MG63 (cell line): Measurements from ENCODE around the gene RUNX2. TPM values are rescaled to one million over a fixed set of nuclear protein-coding genes. Genes with fewer than 3 reads are reported as not detected.

Source experiments
- DNase-seq: peaks from one replicate; pipeline ENCODE4 v3.0.0-alpha.2; 2020
- H3K27me3 ChIP-seq: fragments of 250-450 bp; sonication (Bioruptor Pico); 2 replicates; pipeline ENCODE4 v1.5.1; 2020; ENCODE audit warnings: mild to moderate bottlenecking, moderate library complexity
- H3K36me3 ChIP-seq: fragments of 250-450 bp; sonication (Bioruptor Pico); 2 replicates; pipeline ENCODE4 v1.5.1; 2020; ENCODE audit warnings: mild to moderate bottlenecking, moderate library complexity
- H3K4me3 ChIP-seq: fragments of 250-450 bp; sonication (Bioruptor Pico); 2 replicates; pipeline ENCODE4 v1.5.1; 2020; ENCODE audit warnings: mild to moderate bottlenecking, moderate library complexity
- H3K9me3 ChIP-seq: fragments of 250-450 bp; sonication (Bioruptor Pico); 2 replicates; pipeline ENCODE4 v1.5.1; 2020; ENCODE audit warnings: mild to moderate bottlenecking, moderate library complexity
- total RNA-seq: library from RNA; depleted of rRNA; stranded (reverse); fragments of >200 nt; shearing (Covaris generic); gene quantifications from 2 replicates; pipeline ENCODE4 v1.2.3, GENCODE V29; 2014; ENCODE audit warnings: low replicate concordance; rRNA removed

The RUNX2 gene
- total RNA-seq, 1 experiment from 2014 or later, result 0.13 TPM

DNA sequence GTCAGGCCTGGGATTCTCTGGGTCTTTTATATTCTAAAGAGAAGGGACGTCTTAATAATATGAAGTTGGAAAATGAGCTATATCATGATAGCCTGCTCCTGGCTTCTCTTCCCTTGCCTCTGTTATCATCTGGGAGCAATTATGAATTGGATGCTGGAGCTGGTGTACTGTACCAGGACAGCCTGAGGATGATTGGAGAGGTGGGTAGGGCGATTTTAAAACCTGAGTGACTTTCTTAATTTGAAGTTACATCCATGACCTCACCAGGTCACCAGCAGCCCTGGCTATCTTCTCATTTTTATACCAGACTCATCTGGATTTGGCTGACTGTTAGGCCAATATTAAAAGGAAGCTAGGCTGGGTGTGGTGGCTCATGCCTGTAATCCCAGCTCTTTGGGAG, 369.9 kb downstream of the RUNX2 start:
- H3K4me3 ChIP-seq, result no peak overlapping the region
- H3K9me3 ChIP-seq, result no peaks in the 10 kb centered on the region
- peak; percentile 56 for DNase-seq
- H3K27me3 ChIP-seq, result no peaks in the 10 kb centered on the region
- no peaks in the 10 kb centered on the region for H3K36me3 ChIP-seq

GRCh38 chr6:45699663-45700062, 371.5 kb downstream of the RUNX2 start:
- Histone ChIP-seq H3K36me3 (no peaks in the 10 kb centered on the region), H3K27me3 (no peaks in the 10 kb centered on the region), H3K9me3 (no peaks in the 10 kb centered on the region), H3K4me3 (no peak overlapping the region)
- DNase-seq, result no peak

DNA sequence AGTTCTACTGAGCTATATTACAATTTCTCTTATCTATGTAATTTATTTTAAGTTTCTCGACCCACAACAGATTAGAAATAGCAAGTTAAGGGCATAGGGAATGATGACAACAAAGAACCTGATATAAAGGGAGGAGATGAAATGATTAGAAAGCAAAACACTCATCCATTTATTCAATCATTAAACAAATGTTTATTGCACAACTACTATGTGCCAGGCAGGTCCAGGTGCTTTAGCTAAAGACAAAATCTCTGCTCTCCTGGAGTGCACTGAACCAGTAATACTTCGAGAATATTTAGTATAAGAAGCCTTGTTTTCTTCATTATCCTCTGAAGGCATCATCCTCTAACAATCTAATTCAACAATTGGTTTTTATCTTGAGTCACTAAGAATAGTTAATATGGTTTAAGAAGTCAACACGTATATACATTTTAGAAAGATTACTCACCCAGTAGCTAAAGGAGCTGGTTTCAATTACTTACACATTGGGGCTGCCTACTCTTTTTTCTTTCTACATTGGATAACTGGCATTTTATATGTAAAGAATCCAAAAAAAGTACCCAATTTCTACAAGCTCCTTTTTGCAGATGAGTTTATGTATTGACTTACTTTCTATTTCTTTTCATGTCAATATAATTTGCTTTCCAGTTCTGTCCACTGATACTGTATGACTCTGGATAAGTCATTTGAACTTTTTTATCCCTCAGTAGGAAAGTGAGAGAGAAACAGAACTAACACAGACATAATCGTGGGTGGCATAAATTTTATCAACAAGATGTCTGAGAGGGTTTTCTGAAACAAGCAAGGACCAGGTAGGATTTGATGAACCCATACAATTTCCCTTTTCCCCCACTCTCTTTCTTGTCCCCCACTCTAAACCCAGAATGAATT, 375.0 kb downstream of the RUNX2 start:
- Histone ChIP-seq H3K9me3 (no peaks in the 10 kb centered on the region), H3K27me3 (no peaks in the 10 kb centered on the region)
- DNase-seq, result no peak

GRCh38 chr6:45704056-45704800, 376.1 kb downstream of the RUNX2 start:
- DNase-seq, result no peak
- Histone ChIP-seq H3K27me3 (no peaks in the 10 kb centered on the region), H3K4me3 (no peak overlapping the region), H3K36me3 (no peaks in the 10 kb centered on the region), H3K9me3 (no peaks in the 10 kb centered on the region)

More for the DNA sequence above, 375.0 kb downstream of the RUNX2 start:
- Histone ChIP-seq H3K36me3 (no peaks in the 10 kb centered on the region), H3K4me3 (no peak overlapping the region)

GRCh38 chr6:45705137-45705855, 377.2 kb downstream of the RUNX2 start:
- H3K4me3 ChIP-seq, result no peak overlapping the region
- H3K27me3 ChIP-seq, result no peaks in the 10 kb centered on the region
- no peak for DNase-seq
- H3K9me3 ChIP-seq, result no peaks in the 10 kb centered on the region
- H3K36me3 ChIP-seq, result no peaks in the 10 kb centered on the region

DNA sequence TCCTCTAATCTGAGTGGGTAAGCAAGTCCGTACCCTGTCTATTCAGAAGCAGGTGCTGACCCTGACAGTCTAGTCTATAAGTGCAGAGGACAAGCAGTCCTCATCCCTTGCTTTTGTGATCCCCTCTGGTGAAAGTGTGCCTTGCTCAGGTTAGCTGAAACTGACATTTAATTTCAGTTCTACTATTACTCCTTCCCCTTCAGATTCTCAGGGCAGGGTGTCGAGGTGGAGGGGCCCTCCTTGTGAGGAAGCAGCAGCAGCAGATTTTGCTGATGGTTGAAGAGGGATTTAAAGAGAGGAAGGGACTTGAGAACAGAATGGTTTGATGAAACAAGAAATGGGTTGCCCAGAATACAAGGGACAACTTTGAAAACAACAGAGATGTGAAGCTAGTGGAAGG, 378.2 kb downstream of the RUNX2 start:
- no peaks in the 10 kb centered on the region for H3K36me3 ChIP-seq
- no peaks in the 10 kb centered on the region for H3K9me3 ChIP-seq
- no peaks in the 10 kb centered on the region for H3K27me3 ChIP-seq
- no peak for DNase-seq
- H3K4me3 ChIP-seq, result no peak overlapping the region

DNA sequence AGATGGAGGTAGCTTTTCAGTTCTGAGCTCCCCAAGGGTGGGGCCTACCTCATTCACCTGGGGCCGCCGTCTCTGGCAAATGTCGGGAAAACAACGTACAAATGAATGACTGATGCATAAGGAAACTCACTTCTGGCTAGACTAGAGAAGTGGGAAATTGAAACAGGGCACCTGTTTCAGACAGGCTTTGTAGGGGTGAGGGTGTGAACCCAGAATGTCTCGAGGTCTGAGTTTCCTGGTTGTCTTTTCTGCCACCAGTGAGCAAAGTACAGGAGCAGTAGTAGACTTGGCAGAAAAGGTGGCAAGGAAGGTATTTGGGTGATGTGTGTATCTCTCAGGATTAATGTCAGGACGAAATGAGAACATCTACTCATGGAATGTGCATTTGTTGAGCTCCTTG, 379.0 kb downstream of the RUNX2 start:
- Histone ChIP-seq H3K36me3 (no peaks in the 10 kb centered on the region), H3K9me3 (no peaks in the 10 kb centered on the region), H3K27me3 (no peaks in the 10 kb centered on the region), H3K4me3 (no peak overlapping the region)
- DNase-seq, result no peak

GRCh38 chr6:45709781-45710220, 381.7 kb downstream of the RUNX2 start:
- H3K9me3 ChIP-seq, result no peaks in the 10 kb centered on the region
- H3K27me3 ChIP-seq, result no peaks in the 10 kb centered on the region
- no peak overlapping the region for H3K4me3 ChIP-seq
- no peak for DNase-seq
- no peaks in the 10 kb centered on the region for H3K36me3 ChIP-seq

DNA sequence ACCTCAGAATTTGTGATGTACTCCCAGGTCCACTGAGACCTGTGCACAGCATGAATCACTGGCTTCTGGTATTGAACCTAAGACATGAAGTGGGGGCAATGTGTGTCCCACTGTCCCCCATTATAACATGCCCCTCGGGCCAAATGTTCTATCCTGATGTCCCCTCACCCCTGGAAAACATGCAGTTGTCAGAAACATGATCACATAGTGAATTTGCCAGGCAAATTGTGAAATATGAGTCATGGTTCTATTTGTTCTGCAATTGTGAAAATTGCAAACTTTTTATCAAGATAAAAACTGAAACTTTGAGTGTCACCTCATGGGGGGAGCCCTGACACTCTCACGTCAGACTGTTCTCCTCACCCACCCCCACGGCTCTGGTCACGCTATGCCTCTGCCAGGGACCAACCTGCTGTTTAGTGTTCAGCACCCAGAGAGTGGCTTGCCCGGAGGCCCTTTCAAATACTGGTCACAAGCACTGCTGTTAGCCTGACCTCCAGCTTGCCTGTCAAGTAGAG, 382.2 kb downstream of the RUNX2 start:
- no peaks in the 10 kb centered on the region for H3K36me3 ChIP-seq
- H3K9me3 ChIP-seq, result no peaks in the 10 kb centered on the region
- H3K27me3 ChIP-seq, result no peaks in the 10 kb centered on the region
- no peak overlapping the region for H3K4me3 ChIP-seq
- no peak for DNase-seq

- no peaks in the 10 kb centered on the region for H3K9me3 ChIP-seq
- no peaks in the 10 kb centered on the region for H3K36me3 ChIP-seq
- no peaks in the 10 kb centered on the region for H3K27me3 ChIP-seq
- no peak overlapping the region for H3K4me3 ChIP-seq
- no peak for DNase-seq
Measured at GRCh38 chr6:45712076-45712475, 383.9 kb downstream of the RUNX2 start.

- no peaks in the 10 kb centered on the region for H3K36me3 ChIP-seq
- DNase-seq, result no peak
- H3K9me3 ChIP-seq, result no peaks in the 10 kb centered on the region
- H3K4me3 ChIP-seq, result no peak overlapping the region
- no peaks in the 10 kb centered on the region for H3K27me3 ChIP-seq
Measured at GRCh38 chr6:45712786-45713185, 384.7 kb downstream of the RUNX2 start.

Other genes with a start within 250 kb of the RUNX2 start
- gene SUPT3H, start 49.6 kb downstream of the RUNX2 start, total RNA-seq, result not detected in 2 replicates